CD4-positive, alpha-beta T cell treated with Interleukin-6 for 4 hours (primary cell): Measurements from ENCODE around the gene ATE1.
"Not testable (repeated sequence)": the region's sequence is repeated elsewhere in the genome, so short reads cannot be mapped to it uniquely, and the experiment has no call there.

Experiments used
- DNase-seq: peaks from one replicate; pipeline ENCODE4 v3.0.0-alpha.2; 2020; ENCODE audit warnings: mixed read lengths

Gene ATE1

GRCh38 chr10:121732172-121732571 is 195.7 kb downstream of the ATE1 start:
- no peak for DNase-seq

- no peak for DNase-seq
These were observed 203.5 kb downstream of the ATE1 start for GRCh38 chr10:121724282-121724681.

GRCh38 chr10:121722665-121723064 is 205.2 kb downstream of the ATE1 start:
- DNase-seq, result no peak

GRCh38 chr10:121721257-121721656 is 206.6 kb downstream of the ATE1 start:
- no peak for DNase-seq

- DNase-seq, result no peak
These were observed 211.9 kb downstream of the ATE1 start for GRCh38 chr10:121715969-121716368.

GRCh38 chr10:121715076-121715475 is 212.8 kb downstream of the ATE1 start:
- DNase-seq, result no peak

- DNase-seq, result no peak
These were observed 214.3 kb downstream of the ATE1 start for GRCh38 chr10:121713486-121713885.

- no peak for DNase-seq
These were observed 216.9 kb downstream of the ATE1 start for GRCh38 chr10:121710971-121711370.

GRCh38 chr10:121710207-121710606 is 217.6 kb downstream of the ATE1 start:
- no peak for DNase-seq

- DNase-seq, result no peak
These were observed 218.2 kb downstream of the ATE1 start for GRCh38 chr10:121709675-121710073.

- DNase-seq, result no peak
These were observed 218.8 kb downstream of the ATE1 start for GRCh38 chr10:121708728-121709674.

GRCh38 chr10:121702351-121703320 is 225.2 kb downstream of the ATE1 start:
- DNase-seq, result no peak

GRCh38 chr10:121700416-121700815 is 227.4 kb downstream of the ATE1 start:
- DNase-seq, result no peak

GRCh38 chr10:121699703-121700102 is 228.1 kb downstream of the ATE1 start:
- DNase-seq, result not testable (repeated sequence)

GRCh38 chr10:121698902-121699301 is 228.9 kb downstream of the ATE1 start:
- no peak for DNase-seq

GRCh38 chr10:121698336-121698735 is 229.5 kb downstream of the ATE1 start:
- DNase-seq, result no peak

- DNase-seq, result no peak
These were observed 231.0 kb downstream of the ATE1 start for GRCh38 chr10:121696854-121697253.

GRCh38 chr10:121695731-121696464 is 231.9 kb downstream of the ATE1 start:
- no peak for DNase-seq

- no peak for DNase-seq
These were observed 232.7 kb downstream of the ATE1 start for GRCh38 chr10:121694966-121695643.

- DNase-seq, result no peak
These were observed 233.4 kb downstream of the ATE1 start for GRCh38 chr10:121694327-121694965.

GRCh38 chr10:121692626-121693025 is 235.2 kb downstream of the ATE1 start:
- no peak for DNase-seq

GRCh38 chr10:121690970-121691369 is 236.9 kb downstream of the ATE1 start:
- DNase-seq, result no peak
